ENCODE results near the gene KCNG2.
"Not testable (repeated sequence)": the region's sequence is repeated elsewhere in the genome, so short reads cannot be mapped to it uniquely, and the experiment has no call there.

KCNG2 gene

DNA sequence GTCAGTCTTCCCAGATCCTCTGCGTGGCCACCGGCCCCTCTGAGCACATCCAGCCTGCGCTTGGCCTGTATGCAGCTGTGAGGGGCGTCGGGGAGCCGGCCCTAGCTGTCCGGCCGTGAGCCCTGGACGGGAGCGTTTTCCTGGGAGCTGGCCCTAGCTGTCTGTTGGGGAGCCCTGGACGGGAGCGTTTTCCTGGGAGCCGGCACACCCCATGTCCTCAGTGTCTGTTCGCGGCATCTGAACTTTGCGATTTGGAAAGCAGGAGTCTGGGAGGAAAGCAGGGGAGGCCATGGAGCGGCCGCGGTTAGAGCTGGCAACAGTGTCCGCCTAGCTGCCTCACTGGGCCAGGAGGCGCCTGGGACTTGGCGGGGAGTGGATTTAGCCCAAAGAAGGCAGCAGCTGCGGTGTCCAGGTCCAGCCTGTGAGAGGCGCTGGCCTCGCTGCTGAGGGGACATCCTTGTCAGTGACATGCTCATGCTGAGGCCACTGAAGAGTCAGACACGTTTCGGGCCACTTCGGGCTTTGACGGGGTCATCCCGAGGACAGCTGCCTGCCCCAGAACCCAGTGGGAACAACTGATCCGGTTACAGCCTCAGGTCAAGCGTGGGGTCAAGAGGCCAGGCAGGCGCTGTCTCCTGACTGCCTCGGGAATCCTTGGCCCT is 75.8 kb downstream of the KCNG2 start:
- no peak for DNase-seq

- no peak for DNase-seq
Observed at GRCh38 chr18:79874553-79875530, 77.1 kb downstream of the KCNG2 start.

DNA sequence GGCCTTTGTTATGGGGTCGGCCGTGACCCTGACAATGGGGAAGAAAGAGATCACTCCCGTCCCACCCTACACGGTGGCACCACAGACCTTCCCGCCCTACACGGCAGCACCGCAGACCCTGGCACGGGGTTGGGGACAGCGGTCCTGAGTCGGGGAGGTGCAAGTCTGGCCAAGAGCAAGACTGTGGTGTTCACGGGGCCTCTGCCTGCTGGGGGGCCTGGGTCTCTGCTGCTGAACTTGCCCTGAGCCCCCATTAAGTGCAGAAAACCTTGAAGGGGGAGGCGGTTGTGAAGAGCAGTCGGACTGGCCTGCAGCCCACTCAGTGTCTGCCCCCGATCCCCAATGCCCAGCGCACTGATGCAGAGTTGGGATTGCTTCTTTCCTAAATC is 77.8 kb downstream of the KCNG2 start:
- DNase-seq: no peak

GRCh38 chr18:79875931-79876461 is 78.3 kb downstream of the KCNG2 start:
- no peak for DNase-seq

DNA sequence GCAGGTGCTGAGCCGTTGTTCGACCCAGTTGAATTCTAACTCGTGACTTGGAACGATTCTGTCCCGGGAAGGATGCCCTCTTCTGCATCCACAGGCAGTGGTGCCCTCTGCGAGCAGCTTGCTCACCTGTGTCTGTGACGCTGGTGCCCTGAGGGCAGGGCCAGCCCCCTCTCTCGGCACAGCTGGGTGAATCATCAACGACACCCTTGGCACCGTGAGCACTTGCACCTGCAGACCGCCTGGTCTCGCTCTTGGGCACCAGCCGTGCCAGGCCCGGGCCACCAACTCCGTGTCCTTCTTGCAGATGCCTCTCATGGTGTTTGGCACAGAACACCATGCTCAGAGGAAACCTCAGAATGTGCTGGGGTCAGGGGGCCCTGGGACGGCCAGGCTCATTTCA is 78.8 kb downstream of the KCNG2 start:
- no peak for DNase-seq

DNA sequence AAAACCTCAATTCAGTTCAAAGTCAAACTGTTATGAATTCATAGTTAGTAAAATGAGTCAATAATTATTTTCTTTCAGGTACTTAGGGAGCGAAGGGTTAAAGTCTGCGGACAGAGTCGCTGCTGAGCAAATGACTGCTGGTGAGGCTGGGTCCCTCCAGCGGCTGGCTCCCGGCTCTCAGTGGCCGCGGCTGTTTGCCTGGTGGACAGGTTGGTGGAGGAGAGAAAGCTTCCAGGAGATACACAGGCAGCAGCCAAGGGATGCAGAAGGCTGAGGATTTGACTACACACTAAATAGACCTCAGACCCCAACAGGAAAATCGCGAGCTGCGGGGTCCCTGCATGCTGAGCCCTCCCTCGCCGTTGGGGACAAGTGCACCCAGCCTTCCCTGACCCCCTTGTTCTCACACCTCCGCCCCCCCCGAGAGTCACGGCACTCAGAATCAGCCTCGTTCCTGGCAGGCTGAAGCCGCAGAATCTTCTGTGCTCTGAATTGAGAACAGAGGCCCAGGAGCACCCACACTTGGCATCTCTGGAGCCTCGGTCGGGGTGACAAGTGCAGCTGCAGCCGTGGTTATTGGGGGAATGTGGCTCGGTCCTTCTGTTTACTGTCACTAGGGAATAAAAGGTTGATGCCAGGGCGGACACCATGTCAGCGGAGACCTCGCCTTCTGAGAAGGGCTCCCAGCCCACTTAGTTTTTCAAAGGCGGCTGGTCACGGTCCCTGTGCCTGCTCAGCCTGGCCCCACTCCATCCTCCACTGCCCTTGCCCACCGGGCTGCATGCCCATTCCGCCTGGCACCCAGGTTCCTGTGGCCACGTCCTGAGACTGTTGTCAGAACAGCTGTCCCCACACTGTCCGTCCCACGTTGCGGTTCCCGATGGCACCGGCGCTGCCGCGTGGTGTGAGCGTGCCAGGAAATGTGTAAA is 79.7 kb downstream of the KCNG2 start:
- peak; percentile 27 for DNase-seq

DNA sequence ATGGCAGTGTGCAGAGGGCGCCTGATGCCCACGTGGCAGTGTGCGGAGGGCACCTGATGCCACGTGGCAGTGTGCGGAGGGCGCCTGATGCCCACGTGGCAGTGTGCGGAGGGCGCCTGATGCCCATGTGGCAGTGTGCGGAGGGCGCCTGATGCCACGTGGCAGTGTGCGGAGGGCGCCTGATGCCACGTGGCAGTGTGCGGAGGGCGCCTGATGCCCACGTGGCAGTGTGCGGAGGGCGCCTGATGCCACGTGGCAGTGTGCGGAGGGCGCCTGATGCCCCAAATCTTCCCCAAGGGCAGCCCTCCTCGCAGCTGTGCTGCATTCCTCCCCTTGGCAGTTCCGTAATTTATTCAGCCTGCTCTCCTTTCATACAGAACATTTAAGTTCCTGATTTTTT is 80.5 kb downstream of the KCNG2 start:
- not testable (repeated sequence) for DNase-seq

GRCh38 chr18:79878741-79879378 is 81.1 kb downstream of the KCNG2 start:
- no peak for DNase-seq

GRCh38 chr18:79879566-79879965 is 81.8 kb downstream of the KCNG2 start:
- DNase-seq: no peak

- no peak for DNase-seq
Observed at GRCh38 chr18:79881695-79882094, 84.0 kb downstream of the KCNG2 start.

GRCh38 chr18:79882522-79883241 is 84.9 kb downstream of the KCNG2 start:
- DNase-seq: no peak

GRCh38 chr18:79883461-79884293 is 85.9 kb downstream of the KCNG2 start:
- DNase-seq: no peak

- DNase-seq: no peak
Observed at GRCh38 chr18:79884294-79884962, 86.7 kb downstream of the KCNG2 start.

DNA sequence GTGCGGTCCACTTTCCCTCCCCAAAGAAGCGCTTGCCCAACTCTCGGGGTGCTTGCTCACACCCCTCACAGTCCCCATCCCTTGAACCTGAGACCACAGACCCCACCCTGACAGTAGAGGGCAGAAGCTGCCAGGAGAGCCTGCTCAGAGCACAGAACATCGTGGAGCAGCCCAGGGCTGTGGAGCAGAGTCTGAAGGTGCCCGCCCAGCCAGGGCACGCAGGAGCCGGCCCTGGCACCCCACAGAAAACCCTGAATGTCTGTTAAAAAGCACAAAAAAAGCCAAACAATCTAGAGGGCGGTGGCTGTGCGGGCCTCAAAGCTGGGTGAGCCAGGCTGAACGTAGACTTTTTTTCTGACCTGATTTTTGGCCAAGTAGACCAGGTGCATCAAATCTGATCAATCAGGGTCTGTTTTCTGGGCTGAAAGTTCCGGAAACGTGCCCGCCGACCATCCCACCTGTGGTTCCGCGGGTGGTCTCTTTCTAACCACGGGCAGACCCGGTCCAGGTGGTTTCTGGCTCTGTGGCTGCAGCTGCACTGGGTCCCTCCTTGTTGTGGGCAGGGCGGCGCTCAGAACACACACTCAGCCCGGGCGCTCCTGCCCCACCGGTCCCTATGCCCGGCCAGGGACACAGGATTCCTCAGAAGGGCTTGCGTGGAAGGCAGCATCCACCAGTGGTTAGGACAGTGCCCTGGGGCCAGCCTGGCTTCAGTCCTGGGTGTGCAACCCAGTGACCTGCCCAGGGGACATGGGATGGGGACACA is 87.4 kb downstream of the KCNG2 start:
- DNase-seq: no peak

DNA sequence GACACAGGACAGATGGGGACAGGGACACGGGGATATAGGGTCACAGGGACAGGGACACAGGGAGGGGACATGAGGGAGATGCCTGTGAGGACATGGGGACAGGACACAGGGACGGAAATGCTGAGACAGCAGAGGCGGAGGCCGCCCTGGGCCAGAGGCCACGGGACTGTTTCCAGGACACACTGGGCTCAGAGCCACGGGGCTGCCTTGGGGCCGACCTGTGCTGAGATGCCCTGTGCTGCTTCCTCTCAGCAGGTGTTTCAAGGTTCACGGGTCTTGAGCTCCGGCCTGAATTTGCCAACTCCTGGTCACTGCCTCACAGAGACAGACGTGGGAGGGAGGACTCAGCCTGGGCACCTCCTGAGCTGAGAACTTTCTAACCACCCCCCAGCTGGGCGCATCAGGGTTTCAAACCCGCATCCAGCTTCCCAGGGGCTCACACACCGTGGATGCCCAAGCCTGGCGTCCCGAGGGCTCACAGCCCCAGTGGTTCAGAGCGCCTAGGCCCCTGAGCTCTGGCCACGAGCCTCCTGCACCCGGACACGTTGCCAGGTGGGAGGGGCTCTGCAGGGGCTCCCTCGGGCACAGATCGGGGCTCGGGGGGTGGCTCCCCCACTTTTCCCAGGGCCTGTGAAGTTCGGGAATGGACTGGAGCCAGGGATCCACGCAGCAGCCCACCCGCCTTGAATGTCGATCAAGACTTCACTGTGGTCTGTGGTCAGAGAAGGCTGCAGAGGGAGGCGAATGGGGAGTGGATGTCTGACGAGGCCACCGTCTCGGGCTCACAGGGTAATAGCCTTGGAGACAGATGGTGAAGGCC is 89.7 kb downstream of the KCNG2 start:
- no peak for DNase-seq

DNA sequence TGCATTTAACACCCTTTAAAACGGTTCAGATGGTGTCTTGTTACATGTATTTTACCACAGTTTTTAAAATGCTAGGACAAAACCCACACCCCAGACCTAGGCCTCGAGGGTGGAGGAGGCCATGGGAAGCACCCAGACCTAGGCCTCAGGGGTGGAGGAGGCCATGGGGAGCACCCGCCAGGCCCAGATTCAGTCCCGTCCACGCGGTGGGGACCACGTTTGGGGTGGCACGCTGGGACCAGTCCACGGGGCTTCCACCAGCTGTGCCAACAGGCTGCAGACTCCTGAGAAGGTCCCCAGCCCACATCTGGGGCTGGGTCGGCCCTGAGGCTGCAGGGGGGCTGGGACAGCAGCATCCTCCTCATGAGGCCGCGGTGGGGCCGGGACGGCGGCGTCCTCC is 90.3 kb downstream of the KCNG2 start:
- no peak for DNase-seq

GRCh38 chr18:79889569-79889968 is 91.8 kb downstream of the KCNG2 start:
- DNase-seq: no peak

DNA sequence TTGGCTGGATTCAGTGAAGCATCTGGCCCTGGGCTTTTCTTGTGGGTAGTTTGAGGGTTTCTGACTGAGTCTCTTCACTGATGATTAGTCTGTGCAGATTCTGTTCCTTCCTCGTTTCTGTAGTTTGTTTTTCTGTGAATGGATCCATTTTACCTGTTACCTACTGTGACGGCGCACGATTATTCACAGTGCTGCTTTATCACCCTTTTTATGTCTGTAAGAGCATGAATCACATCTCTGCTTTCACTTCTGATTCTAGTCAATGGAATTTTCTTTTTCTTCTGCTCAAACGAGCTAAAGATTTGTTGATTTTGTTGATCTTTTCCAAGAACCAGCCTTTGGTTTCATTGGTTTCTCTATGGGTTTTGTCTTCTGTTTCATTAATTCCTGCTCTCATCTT is 92.9 kb downstream of the KCNG2 start:
- no peak for DNase-seq
